Measurements from ENCODE around the gene TMEM131.

DNA sequence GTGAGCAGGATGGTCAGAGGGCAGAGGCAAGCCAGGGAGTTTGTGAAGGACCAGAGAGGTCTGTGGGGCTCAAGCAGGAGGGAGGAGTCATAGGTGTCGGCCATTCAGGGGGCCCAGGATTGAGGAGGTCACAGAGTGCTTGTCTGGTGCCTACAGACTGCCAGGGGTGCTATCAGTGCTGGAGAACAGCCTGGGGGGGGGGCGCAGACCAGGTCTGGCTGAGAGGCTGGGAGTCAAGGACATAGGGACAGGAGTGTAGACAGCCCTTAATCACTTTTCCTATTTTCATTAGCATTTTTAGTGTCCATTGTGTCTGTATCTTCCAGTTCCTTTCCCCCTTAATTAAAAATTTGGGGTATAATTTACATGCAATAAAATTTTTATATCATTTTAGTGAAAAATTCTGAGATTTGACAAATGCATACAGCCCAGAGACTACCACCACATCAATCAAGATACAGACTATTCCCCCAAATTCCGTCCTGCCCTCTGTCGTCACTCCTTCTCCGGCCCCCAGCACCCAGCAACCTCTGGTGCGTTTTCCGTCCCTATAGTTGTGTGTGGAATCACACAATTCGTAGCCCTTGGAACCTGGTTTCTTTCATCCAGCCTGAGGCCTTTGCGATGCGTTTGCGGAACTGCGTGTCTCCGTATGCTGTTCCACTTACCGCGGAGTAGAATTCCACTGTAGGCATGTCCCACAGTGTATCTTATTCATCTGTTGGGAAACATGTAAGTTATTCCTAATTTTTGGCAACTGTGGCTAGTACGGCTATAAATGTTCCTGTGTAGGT lies 276.2 kb downstream of the TMEM131 start:
- TF ChIP-seq, protein P1, sequence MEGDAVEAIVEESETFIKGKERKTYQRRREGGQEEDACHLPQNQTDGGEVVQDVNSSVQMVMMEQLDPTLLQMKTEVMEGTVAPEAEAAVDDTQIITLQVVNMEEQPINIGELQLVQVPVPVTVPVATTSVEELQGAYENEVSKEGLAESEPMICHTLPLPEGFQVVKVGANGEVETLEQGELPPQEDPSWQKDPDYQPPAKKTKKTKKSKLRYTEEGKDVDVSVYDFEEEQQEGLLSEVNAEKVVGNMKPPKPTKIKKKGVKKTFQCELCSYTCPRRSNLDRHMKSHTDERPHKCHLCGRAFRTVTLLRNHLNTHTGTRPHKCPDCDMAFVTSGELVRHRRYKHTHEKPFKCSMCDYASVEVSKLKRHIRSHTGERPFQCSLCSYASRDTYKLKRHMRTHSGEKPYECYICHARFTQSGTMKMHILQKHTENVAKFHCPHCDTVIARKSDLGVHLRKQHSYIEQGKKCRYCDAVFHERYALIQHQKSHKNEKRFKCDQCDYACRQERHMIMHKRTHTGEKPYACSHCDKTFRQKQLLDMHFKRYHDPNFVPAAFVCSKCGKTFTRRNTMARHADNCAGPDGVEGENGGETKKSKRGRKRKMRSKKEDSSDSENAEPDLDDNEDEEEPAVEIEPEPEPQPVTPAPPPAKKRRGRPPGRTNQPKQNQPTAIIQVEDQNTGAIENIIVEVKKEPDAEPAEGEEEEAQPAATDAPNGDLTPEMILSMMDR (conservative IDR thresholded peaks at IDR 0.05), result no peak
- TF ChIP-seq ZFX (IDR thresholded peaks at IDR 0.05), result no peak
